Measurements from ENCODE around the gene FADS1.

The FADS1 gene

GRCh38 chr11:61802605-61803004 lies 14.2 kb downstream of the FADS1 start:
- Mint-ChIP-seq H3K4me3 (no peak overlapping the region), H3K27ac (no peak overlapping the region), H3K9me3 (no peaks in the 10 kb centered on the region), H3K4me1 (ENCODE audit: low read depth) (peaks cover 15% of the 10 kb centered on the region), H3K27me3 (ENCODE audit: low read depth) (no peaks in the 10 kb centered on the region), H3K36me3 (ENCODE audit: low read depth) (peaks cover 70% of the 10 kb centered on the region)
- no peak for DNase-seq (ENCODE audit: low spot score)

- peaks cover 30% of the 10 kb centered on the region for H3K4me1 Mint-ChIP-seq (ENCODE audit: low read depth)
- no peaks in the 10 kb centered on the region for H3K9me3 Mint-ChIP-seq
- DNase-seq (ENCODE audit: low spot score): no peak
- peak overlapping the region; percentile 33 for H3K27ac Mint-ChIP-seq
- no peak overlapping the region for H3K4me3 Mint-ChIP-seq
- H3K27me3 Mint-ChIP-seq (ENCODE audit: low read depth): no peaks in the 10 kb centered on the region
- peaks cover 76% of the 10 kb centered on the region for H3K36me3 Mint-ChIP-seq (ENCODE audit: low read depth)
Observed at GRCh38 chr11:61800331-61801281, 16.2 kb downstream of the FADS1 start.

GRCh38 chr11:61799665-61800284 lies 17.0 kb downstream of the FADS1 start:
- Mint-ChIP-seq H3K4me3 (no peak overlapping the region), H3K27ac (peak overlapping the region; percentile 6), H3K9me3 (no peaks in the 10 kb centered on the region), H3K36me3 (ENCODE audit: low read depth) (peaks cover 77% of the 10 kb centered on the region), H3K27me3 (ENCODE audit: low read depth) (no peaks in the 10 kb centered on the region), H3K4me1 (ENCODE audit: low read depth) (peaks cover 35% of the 10 kb centered on the region)
- no peak for DNase-seq (ENCODE audit: low spot score)

GRCh38 chr11:61797263-61797944 lies 19.4 kb downstream of the FADS1 start:
- DNase-seq (ENCODE audit: low spot score): peak; percentile 57
- Mint-ChIP-seq H3K36me3 (ENCODE audit: low read depth) (peaks cover 68% of the 10 kb centered on the region), H3K4me1 (ENCODE audit: low read depth) (peaks cover 40% of the 10 kb centered on the region), H3K4me3 (no peak overlapping the region), H3K9me3 (no peaks in the 10 kb centered on the region), H3K27ac (peak overlapping the region; percentile 36), H3K27me3 (ENCODE audit: low read depth) (no peaks in the 10 kb centered on the region)

GRCh38 chr11:61795876-61796526 lies 20.8 kb downstream of the FADS1 start:
- Mint-ChIP-seq H3K4me1 (ENCODE audit: low read depth) (peaks cover 44% of the 10 kb centered on the region), H3K36me3 (ENCODE audit: low read depth) (peaks cover 63% of the 10 kb centered on the region), H3K27me3 (ENCODE audit: low read depth) (no peaks in the 10 kb centered on the region), H3K9me3 (no peaks in the 10 kb centered on the region), H3K27ac (peak overlapping the region; percentile 31), H3K4me3 (no peak overlapping the region)
- no peak for DNase-seq (ENCODE audit: low spot score)

GRCh38 chr11:61795459-61795858 lies 21.3 kb downstream of the FADS1 start:
- no peak for DNase-seq (ENCODE audit: low spot score)
- Mint-ChIP-seq H3K9me3 (no peaks in the 10 kb centered on the region), H3K4me1 (ENCODE audit: low read depth) (peaks cover 43% of the 10 kb centered on the region), H3K36me3 (ENCODE audit: low read depth) (peaks cover 61% of the 10 kb centered on the region), H3K27ac (no peak overlapping the region), H3K4me3 (peak overlapping the region; percentile 64), H3K27me3 (ENCODE audit: low read depth) (no peaks in the 10 kb centered on the region)

GRCh38 chr11:61794579-61794978 lies 22.2 kb downstream of the FADS1 start:
- DNase-seq (ENCODE audit: low spot score): no peak
- Mint-ChIP-seq H3K36me3 (ENCODE audit: low read depth) (peaks cover 63% of the 10 kb centered on the region), H3K9me3 (no peaks in the 10 kb centered on the region), H3K27me3 (ENCODE audit: low read depth) (no peaks in the 10 kb centered on the region), H3K4me3 (peak overlapping the region; percentile 41), H3K27ac (no peak overlapping the region), H3K4me1 (ENCODE audit: low read depth) (peaks cover 41% of the 10 kb centered on the region)

- H3K27me3 Mint-ChIP-seq (ENCODE audit: low read depth): no peaks in the 10 kb centered on the region
Observed at GRCh38 chr11:61793829-61794204, 23.0 kb downstream of the FADS1 start.

GRCh38 chr11:61793083-61793828 lies 23.5 kb downstream of the FADS1 start:
- H3K4me1 Mint-ChIP-seq (ENCODE audit: low read depth): peaks cover 41% of the 10 kb centered on the region
- H3K4me3 Mint-ChIP-seq: peak overlapping the region; percentile 97
- DNase-seq (ENCODE audit: low spot score): no peak
- H3K9me3 Mint-ChIP-seq: no peaks in the 10 kb centered on the region
- H3K27me3 Mint-ChIP-seq (ENCODE audit: low read depth): no peaks in the 10 kb centered on the region
- peak overlapping the region; percentile 99 for H3K27ac Mint-ChIP-seq
- peaks cover 65% of the 10 kb centered on the region for H3K36me3 Mint-ChIP-seq (ENCODE audit: low read depth)

More at GRCh38 chr11:61793829-61794204, 23.0 kb downstream of the FADS1 start:
- no peaks in the 10 kb centered on the region for H3K9me3 Mint-ChIP-seq
- peak overlapping the region; percentile 97 for H3K4me3 Mint-ChIP-seq
- no peak for DNase-seq (ENCODE audit: low spot score)
- peaks cover 65% of the 10 kb centered on the region for H3K36me3 Mint-ChIP-seq (ENCODE audit: low read depth)
- peaks cover 41% of the 10 kb centered on the region for H3K4me1 Mint-ChIP-seq (ENCODE audit: low read depth)
- H3K27ac Mint-ChIP-seq: peak overlapping the region; percentile 99

- H3K27me3 Mint-ChIP-seq (ENCODE audit: low read depth): no peaks in the 10 kb centered on the region
- H3K9me3 Mint-ChIP-seq: no peaks in the 10 kb centered on the region
- peak within 1 kb of the TSS; percentile 97 for H3K4me3 Mint-ChIP-seq
- H3K4me1 Mint-ChIP-seq (ENCODE audit: low read depth): peaks cover 42% of the 10 kb centered on the region
- peaks cover 63% of the 10 kb centered on the region for H3K36me3 Mint-ChIP-seq (ENCODE audit: low read depth)
- DNase-seq (ENCODE audit: low spot score): peak; percentile 88
- peak within 1 kb of the TSS; percentile 99 for H3K27ac Mint-ChIP-seq
Observed at GRCh38 chr11:61792310-61793082, 24.3 kb downstream of the FADS1 start, which contains the start of the genes FEN1 and TMEM258. Gene FEN1 (plus strand): TSS chr11:61792911. CDS start chr11:61795362, 2,451 bp downstream. Gene TMEM258 (minus strand): TSS chr11:61792599. CDS start chr11:61792558, 41 bp downstream.

GRCh38 chr11:61791737-61792309 lies 25.0 kb downstream of the FADS1 start:
- peaks cover 58% of the 10 kb centered on the region for H3K36me3 Mint-ChIP-seq (ENCODE audit: low read depth)
- H3K4me3 Mint-ChIP-seq: peak overlapping the region; percentile 97
- no peaks in the 10 kb centered on the region for H3K9me3 Mint-ChIP-seq
- H3K27me3 Mint-ChIP-seq (ENCODE audit: low read depth): no peaks in the 10 kb centered on the region
- peak; percentile 62 for DNase-seq (ENCODE audit: low spot score)
- peaks cover 35% of the 10 kb centered on the region for H3K4me1 Mint-ChIP-seq (ENCODE audit: low read depth)
- H3K27ac Mint-ChIP-seq: peak overlapping the region; percentile 99

GRCh38 chr11:61787928-61788491 lies 28.8 kb downstream of the FADS1 start:
- Mint-ChIP-seq H3K4me3 (no peak overlapping the region), H3K36me3 (ENCODE audit: low read depth) (peaks cover 39% of the 10 kb centered on the region), H3K27ac (no peak overlapping the region), H3K4me1 (ENCODE audit: low read depth) (peaks cover 16% of the 10 kb centered on the region), H3K27me3 (ENCODE audit: low read depth) (no peaks in the 10 kb centered on the region), H3K9me3 (no peaks in the 10 kb centered on the region)
- DNase-seq (ENCODE audit: low spot score): no peak
